NCI-H748 (cell line): Measurements from ENCODE around the gene OR7C1.
A peak's percentile ranks its signal among the peaks of the same experiment; 100 is the strongest.
"Not testable (repeated sequence)": the region's sequence is repeated elsewhere in the genome, so short reads cannot be mapped to it uniquely, and the experiment has no call there.

Source experiments
- DNase-seq: peaks from one replicate; lab custom pipeline; 2025; ENCODE audit not compliant: unreplicated experiment; lab: John Stamatoyannopoulos, UW

Gene OR7C1

DNA sequence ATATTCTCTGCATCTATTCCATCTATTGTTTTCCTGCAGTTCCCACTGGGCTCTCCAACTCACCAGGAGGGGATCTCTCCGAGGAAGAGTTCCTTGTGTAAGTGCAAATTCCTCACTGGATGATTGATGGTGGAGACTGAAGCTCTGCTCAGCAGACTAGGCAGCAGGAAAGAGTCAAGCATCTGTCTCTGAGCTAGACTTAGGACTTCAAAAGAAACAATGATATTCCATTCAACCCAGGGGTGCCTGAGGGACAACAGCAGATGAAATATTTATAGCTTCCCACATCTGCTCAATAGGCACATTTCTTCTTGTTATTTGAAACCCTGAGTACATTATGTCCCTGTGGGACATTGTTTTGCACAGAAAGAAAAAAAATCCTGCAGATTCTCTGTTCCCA is at the start of gene OR7C1, which contains the start of gene OR7A5:
Gene OR7C1, minus strand, starts transcription at position 175 of the 400 bp plus-strand sequence. CDS start 35,049 bp downstream, outside the sequence.
Gene OR7A5, minus strand, starts transcription at position 175 of the 400 bp plus-strand sequence. CDS start 6,944 bp downstream, outside the sequence.
- DNase-seq, result no peak

DNA sequence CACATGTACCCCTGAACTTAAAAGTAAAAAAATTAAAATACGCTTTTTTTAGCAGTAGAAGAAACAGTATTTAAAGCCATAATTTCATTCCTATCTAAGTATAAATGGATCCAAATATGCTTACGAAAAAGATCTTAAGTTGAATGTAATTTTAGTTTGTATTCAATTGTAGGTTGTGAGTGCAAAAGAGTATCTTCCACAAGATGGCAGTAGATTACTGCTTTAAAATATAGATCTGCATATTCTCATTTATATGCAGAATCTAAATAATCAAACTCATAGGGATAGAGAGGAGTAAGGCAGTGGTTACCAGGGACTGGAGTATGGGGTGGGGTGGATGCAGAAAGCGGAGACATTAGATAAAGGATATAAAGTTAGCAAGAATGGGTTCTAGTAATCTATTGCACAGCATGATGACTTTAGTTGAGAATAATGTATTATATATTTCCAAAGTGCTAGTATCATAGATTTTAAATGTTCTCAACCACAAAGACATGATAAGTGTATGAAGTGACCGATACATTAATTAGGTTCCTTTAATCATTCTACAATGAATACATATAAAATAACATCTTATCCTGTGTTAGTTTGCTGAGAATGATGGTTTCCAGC is 36.7 kb upstream of the OR7C1 start:
- peak; percentile 0 for DNase-seq

DNA sequence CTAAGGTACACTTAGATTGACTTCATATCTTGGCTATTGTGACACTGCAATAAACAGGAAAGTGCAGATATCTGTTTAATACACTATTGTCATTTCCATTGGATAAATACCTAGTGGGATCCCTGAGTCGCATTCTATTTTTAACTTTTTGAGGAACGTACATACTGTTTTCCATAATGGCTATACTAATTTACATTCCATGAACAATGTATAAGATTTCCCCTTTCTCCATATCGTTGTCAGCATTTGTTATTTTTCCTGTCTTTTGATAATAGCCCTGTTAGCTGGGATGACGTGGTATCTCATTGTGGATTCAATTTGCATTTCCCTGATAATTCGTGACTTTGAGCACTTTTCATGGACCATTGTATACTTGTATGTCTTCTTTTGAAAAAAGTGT is 33.5 kb upstream of the OR7C1 start:
- no peak for DNase-seq

DNA sequence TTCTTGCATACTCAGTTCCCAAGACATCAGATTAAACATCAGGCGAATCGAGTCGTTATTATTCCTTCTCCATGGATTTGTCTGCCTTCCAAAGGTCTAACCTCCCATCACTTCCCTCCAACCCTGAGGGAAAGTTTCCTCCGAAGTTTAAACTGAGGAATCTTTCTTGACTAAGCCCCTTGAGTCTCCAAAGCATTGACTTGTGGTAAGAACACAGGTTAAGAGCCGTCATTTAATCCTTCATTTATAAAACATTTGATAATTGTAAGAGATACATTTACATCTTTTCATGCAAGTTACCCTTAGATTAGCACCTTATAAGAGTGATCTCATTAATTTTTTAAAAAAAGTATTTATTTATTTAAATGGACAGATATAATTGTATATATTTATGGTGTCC is 13.8 kb upstream of the OR7C1 start, which contains the start of gene OR7A10:
Gene OR7A10, minus strand, starts transcription at position 101 of the 400 bp plus-strand sequence. CDS start 7,045 bp downstream, outside the sequence.
- DNase-seq, result no peak

DNA sequence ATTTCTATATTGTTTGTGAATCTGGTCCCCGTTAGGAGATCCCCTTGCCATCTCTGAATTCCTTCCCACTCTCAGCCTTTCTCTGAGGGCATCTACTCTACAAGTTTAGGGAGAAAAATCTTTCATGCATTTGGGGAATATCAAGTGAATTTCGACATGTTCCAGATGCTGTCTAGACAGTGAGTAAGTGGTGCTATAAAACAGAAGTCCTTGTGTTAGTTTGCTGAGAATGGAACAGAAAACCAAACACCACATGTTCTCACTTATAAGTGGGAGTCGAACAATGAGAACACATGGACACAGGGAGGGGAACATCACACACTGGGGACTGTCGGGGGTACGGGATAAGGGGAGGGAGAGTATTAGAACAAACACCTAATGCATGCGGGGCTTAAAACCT is 8.6 kb upstream of the OR7C1 start:
- DNase-seq, result no peak

DNA sequence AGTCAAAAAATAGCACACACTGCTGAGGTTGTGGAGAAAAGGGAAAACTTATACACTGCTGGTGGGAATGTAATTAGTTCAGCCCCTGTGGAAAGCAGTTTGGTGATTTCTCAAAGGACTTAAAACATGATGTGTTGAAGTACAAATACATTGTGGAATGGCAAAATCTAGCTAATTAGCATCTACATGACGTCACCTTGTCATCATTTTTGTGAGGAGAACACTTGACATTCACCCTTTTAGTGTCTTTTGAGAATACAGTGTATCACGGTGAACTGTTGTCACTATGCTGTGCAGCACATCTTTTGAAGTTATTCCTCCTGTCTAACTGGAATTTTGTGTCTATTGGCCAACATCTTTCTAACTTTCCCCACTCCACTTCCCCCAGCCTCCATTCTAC is 8.2 kb upstream of the OR7C1 start:
- no peak for DNase-seq

DNA sequence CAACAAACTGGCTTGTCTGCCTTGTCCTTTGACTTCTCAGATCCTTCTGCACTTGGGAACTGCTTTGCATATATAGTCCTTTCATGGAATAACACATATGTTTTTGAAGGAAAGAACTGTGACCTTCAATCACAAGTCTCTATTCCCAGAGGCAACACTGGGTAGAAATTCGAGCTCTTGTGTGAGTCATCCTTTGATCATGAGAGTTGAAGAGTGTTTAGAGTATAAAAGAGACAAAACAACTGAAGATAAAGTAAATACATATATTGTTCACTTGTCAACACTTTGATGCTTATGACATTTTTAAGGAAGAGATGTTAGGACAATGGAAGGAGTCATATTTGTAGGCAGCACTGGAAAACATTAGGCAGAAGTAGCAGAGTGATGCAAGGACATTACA is 5.2 kb upstream of the OR7C1 start:
- DNase-seq, result no peak

DNA sequence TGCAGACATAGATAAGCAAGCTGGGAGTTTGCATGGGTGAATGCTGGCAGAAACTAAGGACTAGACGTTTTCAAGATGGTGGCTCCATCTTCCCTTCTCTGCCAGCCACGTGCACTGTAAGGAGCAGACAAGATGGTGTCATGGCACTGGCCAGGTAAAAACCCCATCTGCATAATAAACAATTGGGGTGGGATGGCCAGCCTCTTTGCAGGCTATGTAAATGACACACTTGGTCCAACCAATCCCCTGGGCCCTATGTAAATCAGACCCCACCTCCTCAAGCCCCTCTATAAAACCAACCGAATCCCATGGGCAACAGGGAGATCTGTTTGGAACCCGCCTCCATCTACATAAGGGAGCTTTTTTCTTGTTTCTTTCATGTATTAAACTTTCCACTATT is 2.4 kb upstream of the OR7C1 start:
- no peak for DNase-seq

DNA sequence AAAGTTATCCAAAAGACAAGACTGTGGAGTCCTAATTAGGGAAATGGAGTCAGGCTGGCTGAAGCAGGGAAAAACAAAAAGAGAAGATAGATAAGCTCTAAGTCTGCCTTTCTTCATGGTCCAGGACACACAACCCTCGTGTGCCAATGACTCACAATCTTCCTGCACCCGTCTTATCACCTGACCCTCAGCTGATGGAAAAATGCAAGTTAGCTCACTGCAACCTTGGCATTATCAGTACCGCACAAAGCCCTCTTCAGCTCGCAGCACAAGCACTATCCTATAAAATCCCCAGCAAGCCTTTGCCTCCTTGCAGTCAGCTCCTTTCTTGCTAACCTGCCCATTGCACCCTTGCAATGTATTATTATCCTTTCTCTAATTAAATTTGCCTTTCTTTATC is 4.3 kb downstream of the OR7C1 start:
- DNase-seq, result no peak

DNA sequence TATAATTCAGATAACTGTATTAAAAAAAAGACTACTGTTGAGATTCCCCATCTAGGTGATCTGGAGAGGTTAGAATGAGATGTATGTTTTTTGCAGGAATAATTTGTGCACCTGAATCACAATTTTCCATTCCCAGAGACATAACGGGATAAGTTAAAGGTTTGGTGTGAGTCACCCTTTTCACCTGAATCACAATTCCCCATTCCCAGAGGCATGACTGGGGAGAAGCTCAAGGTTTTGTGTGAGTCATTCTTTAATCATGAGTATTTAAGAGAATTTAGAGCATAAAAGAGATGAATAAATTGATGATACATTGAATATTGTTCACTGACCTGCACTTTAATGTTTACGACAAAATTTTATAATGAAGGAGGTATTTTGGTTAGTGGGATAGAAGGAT is 9.0 kb downstream of the OR7C1 start:
- DNase-seq, result no peak

DNA sequence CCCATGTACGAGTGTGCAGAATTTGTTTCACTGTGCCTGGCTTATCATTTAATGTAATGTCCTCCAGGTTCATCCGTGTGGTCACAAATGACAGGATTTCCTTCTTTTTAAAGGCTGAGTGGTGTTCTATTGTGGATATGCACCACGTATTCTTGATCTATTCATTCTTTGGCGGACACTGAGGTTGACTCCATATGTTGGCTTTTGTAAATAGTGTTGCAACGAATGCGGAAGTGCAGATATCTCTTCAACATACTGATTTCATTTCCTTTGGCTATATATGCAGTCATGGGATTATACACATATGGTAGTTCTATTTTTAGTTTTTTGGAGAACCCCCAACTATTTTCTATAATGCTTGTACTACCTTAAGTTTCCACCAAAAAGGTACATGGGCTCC is 13.0 kb downstream of the OR7C1 start:
- DNase-seq, result no peak

DNA sequence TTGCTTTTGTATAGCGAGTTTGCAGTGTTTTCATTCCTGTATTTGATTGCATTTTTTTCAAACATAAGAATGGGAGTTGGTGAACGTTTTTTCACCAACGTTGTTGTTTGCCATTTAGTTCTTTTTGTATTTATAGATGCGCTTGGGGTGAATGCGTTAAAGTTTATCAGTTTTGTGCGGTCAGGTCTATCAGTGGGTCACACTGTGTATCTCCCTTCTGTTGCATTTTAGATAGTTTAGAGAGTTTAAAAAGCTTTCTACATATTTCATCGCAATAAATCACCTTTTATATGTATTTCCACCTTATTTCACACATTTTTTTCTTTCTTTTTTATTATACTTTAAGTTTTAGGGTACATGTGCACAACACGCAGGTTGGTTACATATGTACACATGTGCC is 16.4 kb downstream of the OR7C1 start:
- no peak for DNase-seq

DNA sequence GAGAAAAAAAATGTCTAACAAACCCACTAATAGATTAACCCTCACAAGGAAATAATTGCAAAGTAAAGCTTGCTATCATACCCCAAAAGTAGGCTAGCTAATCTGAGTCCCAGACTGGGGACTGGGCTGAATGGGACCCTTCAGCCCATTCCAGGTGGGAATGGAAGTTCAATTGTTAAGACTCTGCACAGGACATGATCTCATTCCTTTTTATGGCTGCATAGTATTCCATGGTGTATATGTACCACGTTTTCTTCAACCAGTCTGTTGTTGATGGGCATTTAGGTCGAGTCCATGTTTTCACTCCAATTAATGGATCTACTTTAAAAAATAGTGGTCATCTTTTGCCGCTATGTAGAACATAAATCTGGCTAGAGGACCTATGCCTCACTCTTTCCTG is 17.9 kb downstream of the OR7C1 start:
- no peak for DNase-seq

DNA sequence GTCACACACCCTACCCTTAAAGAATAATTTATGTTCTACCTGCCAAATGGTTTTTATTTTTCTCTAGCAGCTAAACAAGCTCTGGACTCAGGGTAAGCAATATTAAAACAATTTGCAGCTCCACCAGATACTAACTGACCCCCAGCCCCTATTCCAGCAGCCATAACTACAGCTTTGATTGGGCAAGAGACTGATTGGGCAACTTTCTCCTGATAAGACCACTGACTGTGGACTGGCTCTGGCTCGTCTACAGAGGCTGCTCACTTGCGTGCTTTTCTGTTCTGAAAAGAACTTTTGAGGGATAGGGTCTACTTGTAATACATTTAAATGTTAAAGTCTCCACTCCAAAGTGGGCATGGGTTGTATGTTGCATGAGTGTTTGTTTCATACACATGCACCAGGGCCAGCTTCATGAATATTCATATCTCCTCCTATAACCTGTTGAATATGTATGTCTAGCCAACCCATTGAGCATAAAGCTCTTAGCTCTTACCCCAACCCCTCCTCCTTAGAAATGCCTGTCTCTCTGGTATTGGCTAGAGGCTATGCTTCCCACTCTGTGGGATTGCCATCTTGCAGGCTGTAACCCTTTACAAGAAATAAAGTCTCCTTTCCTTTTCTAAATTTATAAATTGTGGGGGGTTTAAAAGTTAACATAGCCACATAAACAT is 19.9 kb downstream of the OR7C1 start:
- no peak for DNase-seq

DNA sequence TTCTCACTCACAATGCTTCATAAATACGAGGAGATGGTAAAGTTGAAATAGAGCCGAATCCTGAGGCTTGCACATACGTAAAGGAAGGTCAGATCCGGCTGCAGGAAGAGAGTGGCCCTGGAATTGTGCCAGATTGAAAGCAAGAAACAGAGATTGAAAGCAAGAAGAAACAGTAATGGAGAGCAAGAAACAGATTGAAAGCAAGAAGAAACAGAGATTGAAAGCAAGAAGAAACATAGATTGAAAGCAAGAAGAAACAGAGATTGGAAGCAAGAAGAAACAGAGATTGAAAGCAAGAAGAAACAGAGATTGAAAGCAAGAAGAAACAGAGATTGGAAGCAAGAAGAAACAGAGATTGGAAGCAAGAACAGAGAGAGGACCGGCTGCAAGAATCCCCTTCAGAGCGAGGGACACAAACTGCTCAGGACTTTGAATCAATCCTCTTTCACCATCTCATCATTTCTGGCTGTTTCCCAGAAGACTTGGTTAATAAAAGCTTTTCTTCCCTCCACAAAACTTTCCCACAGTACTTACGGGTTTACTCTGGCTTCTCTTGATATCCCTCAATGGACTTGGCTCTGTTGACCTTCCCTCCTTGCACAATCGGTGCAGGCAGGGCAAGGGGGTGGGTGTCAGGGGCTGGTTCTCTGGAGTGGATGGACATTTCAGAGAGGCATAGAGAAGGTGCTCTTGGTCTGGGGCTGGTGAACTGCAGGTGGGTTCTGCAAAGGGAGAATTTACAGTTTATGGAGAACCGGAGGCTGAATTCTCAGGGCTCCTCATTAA is 25.5 kb downstream of the OR7C1 start:
- no peak for DNase-seq

DNA sequence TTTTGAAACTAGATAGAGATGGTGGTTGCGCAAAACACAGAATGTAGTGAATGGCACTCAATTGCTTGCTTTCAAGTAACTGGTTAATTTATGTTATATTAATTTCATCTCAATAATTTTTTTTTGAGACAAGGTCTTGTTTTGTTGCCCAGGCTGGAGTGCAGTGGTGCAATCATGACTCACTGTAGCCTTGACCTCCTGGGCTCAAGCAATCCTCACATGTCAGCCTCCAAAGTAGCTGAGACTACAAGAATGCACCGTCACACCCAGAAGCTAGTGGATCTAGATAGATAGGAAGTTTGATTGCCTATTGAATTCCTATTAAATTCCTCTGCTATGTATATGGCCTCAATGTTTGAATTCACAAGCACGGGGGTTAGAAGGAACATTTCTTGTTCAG is 30.2 kb downstream of the OR7C1 start:
- DNase-seq, result no peak

DNA sequence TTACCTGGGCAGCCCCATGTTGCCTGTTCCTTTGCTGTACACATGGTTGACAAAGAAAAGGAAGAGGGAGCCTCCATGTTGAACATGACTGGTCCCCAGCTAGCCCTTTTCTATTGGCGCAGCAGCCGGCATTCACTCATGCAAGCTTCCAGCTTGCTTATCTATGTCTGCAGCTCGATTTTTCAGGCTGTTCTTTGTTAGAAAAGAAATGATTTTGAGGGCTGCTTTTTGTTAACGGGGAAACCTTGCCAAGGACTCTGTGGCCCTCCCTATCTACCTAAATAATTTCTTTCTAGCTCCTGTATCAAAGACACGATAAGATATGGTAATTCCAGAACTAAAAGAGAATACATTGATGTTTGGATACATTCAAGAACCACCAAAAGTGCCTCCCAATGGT is 36.2 kb downstream of the OR7C1 start:
- DNase-seq, result no peak

DNA sequence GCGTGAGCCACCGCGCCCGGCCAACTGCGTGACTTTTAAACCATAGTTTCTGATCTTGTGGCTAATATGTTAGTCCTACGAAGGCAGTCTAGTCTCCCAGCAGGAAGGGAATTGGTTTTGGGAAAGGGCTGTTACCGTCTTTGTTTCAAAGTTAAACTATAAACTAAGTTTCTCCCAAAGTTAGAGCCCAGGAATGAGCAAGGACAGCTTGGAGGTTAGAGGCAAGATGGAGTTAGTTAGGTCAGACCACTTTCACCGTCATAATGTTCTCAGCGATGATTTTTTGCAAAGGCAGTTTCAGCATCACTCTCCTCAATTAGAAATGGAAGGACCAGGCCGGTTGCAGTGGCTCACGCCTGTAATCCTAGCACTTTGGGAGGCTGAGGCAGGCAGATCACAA is 39.0 kb downstream of the OR7C1 start:
- no peak for DNase-seq

DNA sequence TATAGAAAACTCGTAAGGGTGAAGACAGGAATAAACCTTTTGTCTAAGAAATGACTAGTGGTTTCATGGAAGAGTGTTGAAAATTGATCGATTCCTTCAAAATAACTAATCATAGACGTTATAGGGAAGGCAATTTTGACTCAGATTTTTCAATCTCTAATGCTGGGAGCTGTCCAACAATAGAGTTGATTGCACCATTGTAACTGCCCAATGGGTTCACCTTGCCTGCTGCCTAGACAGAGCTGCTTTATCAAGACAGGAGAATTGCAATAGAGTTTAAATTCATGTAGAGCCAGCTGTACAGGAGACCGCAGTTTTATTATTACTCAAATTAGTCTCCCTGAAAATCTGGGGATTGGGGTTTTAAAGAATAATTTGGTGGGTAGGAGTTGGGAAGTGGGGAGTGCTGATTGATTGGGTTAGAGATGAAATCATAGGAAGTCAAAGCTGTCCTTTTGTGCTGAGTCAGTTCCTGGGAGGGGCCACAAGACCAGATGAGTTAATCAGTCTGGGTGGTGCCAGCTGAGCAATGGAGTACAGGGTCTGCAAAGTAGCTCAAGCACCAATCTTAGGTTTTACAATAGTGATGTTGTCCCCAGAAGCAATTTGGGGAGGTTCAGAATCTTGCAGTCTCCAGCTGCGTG is 39.8 kb downstream of the OR7C1 start:
- DNase-seq, result no peak

DNA sequence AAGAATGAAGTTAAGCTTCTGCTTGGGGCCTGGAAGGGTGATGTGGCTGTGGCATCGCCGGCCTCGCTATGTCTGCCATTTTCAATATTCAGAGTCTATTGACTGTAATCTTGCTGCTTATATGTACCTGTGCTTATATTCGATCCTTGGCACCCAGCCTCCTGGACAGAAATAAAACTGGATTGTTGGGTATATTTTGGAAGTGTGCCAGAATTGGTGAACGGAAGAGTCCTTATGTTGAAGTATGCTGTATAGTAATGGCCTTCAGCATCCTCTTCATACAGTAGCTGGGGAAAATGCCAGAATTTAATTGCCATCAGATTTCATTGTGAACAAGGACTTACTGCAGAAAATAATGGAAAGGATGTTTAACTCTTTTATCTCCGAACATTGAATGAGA is 42.7 kb downstream of the OR7C1 start:
- not testable (repeated sequence) for DNase-seq

DNA sequence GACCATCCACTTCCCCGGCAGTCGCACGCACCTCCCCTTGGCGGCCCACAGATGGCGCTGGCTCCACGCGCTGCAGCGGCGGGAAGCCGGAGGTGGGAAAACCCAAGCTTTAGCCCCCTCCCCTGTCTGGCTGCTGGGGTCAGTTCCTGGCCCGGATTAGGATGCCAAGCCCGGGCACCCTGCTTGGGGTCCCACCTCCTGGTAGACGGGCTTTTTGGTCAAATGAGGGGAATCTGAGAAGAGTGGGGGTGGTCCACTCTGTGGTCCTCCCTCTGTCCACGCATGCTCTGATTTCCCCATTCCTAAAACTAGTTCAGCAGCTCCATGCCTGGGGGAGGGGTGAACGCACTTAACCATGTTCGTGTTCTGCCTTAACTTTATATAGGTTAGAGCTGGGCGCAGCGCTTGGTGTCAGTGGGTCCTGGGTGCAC is 48.5 kb downstream of the OR7C1 start:
- DNase-seq, result peak; percentile 10
